Prostate gland (tissue), 2 donors: Measurements from ENCODE around the gene DNAJB13. TPM values are rescaled to one million over a fixed set of nuclear protein-coding genes. Genes with fewer than 3 reads are reported as not detected.

Experiments used
- DNase-seq: peaks from one replicate; pipeline ENCODE4 v3.0.0-alpha.2; 2019; ENCODE audit warnings: low spot score
- H3K27ac ChIP-seq, 2 donors: fragments of 200-600 bp; sonication (generic); 2 replicates each; pipeline ENCODE4 v1.5.1; 2017 to 2019
- H3K27me3 ChIP-seq: fragments of 200-600 bp; sonication (generic); replicated peaks from 2 replicates; pipeline ENCODE4 v1.5.1; 2019; ENCODE audit not compliant: insufficient read depth
- H3K36me3 ChIP-seq, 2 donors: fragments of 200-600 bp; sonication (generic); 1 replicate in 1 of 2; 2 replicates in 1 of 2; pipeline versions ENCODE4 v1.5.1 to v1.8.1; 2017 to 2019
- H3K4me1 ChIP-seq: fragments of 200-600 bp; sonication (generic); replicated peaks from 2 replicates; pipeline ENCODE4 v1.5.1; 2019
- H3K4me3 ChIP-seq, 2 donors: fragments of 200-600 bp; sonication (generic); 2 replicates each; pipeline ENCODE4 v1.5.1; 2017 to 2019
- H3K9me3 ChIP-seq: fragments of 200-600 bp; sonication (generic); 2 replicates; pipeline ENCODE4 v1.5.1; 2017
- POLR2A ChIP-seq: fragments of 450-650 bp; IDR thresholded peaks from one replicate; pipeline ENCODE4 v1.6.1; 2016; ENCODE audit warnings: antibody characterized with exemption, mild to moderate bottlenecking
- POLR2AphosphoS5 ChIP-seq: sonication (generic); formaldehyde crosslinking; IDR thresholded peaks from one replicate; pipeline ENCODE4 v1.6.1; 2017; ENCODE audit warnings: antibody characterized with exemption
- WGBS: methylation state at CpG from one replicate; pipeline ENCODE4 v1.1.5; 2018; 5-methylcytosine and 5-hydroxymethylcytosine counted together
- intact Hi-C: fragments of 100-400 bp; cut with DNase I; formaldehyde crosslinking; loops from one replicate; pipeline ENCODE4 v1.14.2; 2022
- total RNA-seq, 2 donors: library from RNA; depleted of rRNA; stranded (reverse); fragments of >200 nt; gene quantifications; one replicate each; pipeline ENCODE4 v1.1.0, GENCODE V29; 2016
- TF ChIP-seq, protein P1 (sequence below), 4 experiments: fragments of 200-600 bp in 2 of 4; fragments of 450-650 bp in 2 of 4; sonication (generic) in 2 of 4; IDR thresholded peaks; 1 replicate in 3 of 4; 2 replicates in 1 of 4; pipeline ENCODE4 v1.5.1; 2016 to 2019; ENCODE audit warnings: antibody characterized with exemption in 4 of 4, mild to moderate bottlenecking in 2 of 4, moderate library complexity in 2 of 4

Gene DNAJB13
- total RNA-seq, 2 donors from 2014 or later, result 0.59 to 1.9 TPM

DNA sequence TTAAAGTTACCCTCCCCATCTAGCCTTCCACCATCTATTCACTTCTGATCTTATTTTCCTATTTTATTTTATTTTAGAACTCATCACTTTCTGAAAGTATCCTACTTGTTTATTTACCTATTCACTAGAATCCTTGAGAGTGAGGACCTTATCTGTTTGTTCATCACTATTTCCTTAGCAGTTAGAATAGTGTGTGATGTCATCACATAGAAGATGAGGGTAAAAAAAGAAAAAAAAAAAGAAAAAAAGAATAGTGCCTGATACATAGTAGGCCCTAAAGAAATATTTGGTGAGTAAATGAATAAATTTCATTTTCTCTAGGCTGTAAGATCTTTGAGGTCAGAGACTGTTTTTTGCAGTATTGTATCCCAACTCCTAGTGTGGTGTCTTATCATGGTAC lies 37.4 kb upstream of the DNAJB13 start:
- H3K27me3 ChIP-seq, result no peaks in the 10 kb centered on the region
- TF ChIP-seq, protein P1, sequence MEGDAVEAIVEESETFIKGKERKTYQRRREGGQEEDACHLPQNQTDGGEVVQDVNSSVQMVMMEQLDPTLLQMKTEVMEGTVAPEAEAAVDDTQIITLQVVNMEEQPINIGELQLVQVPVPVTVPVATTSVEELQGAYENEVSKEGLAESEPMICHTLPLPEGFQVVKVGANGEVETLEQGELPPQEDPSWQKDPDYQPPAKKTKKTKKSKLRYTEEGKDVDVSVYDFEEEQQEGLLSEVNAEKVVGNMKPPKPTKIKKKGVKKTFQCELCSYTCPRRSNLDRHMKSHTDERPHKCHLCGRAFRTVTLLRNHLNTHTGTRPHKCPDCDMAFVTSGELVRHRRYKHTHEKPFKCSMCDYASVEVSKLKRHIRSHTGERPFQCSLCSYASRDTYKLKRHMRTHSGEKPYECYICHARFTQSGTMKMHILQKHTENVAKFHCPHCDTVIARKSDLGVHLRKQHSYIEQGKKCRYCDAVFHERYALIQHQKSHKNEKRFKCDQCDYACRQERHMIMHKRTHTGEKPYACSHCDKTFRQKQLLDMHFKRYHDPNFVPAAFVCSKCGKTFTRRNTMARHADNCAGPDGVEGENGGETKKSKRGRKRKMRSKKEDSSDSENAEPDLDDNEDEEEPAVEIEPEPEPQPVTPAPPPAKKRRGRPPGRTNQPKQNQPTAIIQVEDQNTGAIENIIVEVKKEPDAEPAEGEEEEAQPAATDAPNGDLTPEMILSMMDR (IDR thresholded peaks at IDR 0.05), result no peak
- no peak for TF ChIP-seq POLR2AphosphoS5
- TF ChIP-seq POLR2A, result no peak
- DNase-seq, result no peak
- H3K4me3 ChIP-seq, result no peak overlapping the region
- H3K9me3 ChIP-seq, result no peaks in the 10 kb centered on the region
- H3K27ac ChIP-seq, result no peak overlapping the region
- H3K4me1 ChIP-seq, result no peaks in the 10 kb centered on the region
- peaks cover 0 to 5% of the 10 kb centered on the region in 2 donors for H3K36me3 ChIP-seq
- intact Hi-C loops, result no loop called here

DNA sequence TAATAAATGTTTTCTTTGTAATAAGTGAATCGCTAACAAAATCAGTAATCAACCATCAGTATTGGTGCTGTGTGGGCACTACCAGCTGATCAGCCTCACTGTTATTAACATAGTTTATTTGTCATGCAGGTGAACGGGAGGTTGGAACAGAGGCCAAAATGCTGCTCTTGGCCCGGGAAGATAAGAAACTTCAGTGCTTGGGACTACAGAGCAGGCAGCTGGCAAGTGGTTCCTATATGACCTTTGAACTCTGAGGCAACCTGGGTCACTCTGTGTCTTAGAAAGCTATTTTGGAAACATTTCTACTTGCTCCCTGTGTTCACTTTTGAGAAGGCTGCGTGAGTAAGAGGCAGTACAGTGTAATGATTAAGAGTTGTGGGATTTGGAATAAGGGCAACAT lies 36.5 kb upstream of the DNAJB13 start:
- TF ChIP-seq POLR2AphosphoS5 (no peak), POLR2A (no peak)
- TF ChIP-seq, protein P1 (IDR thresholded peaks at IDR 0.05), result no peak
- DNase-seq, result no peak
- 95% methylated on average over 4 of the region's 4 CpGs for WGBS
- Histone ChIP-seq H3K4me1 (no peaks in the 10 kb centered on the region), H3K27me3 (no peaks in the 10 kb centered on the region), H3K27ac (no peak overlapping the region), H3K36me3 (peaks cover 1 to 5% of the 10 kb centered on the region in 2 donors), H3K9me3 (no peaks in the 10 kb centered on the region), H3K4me3 (no peak overlapping the region)
- intact Hi-C loops, result no loop called here

- H3K4me3 ChIP-seq, result no peak overlapping the region
- intact Hi-C loops, result no loop called here
- 36% methylated on average over 1 of the region's 1 CpG for WGBS
- DNase-seq, result no peak
- no peak overlapping the region for H3K27ac ChIP-seq
- no peaks in the 10 kb centered on the region for H3K27me3 ChIP-seq
- H3K36me3 ChIP-seq, result peaks cover 4 to 5% of the 10 kb centered on the region in 2 donors
- peak; percentile 31 for TF ChIP-seq POLR2AphosphoS5
- no peak for TF ChIP-seq POLR2A
- TF ChIP-seq, protein P1 (IDR thresholded peaks at IDR 0.05), result no peak
- H3K9me3 ChIP-seq, result no peaks in the 10 kb centered on the region
- no peaks in the 10 kb centered on the region for H3K4me1 ChIP-seq
Measured at GRCh38 chr11:73916435-73916834, 34.4 kb upstream of the DNAJB13 start.

DNA sequence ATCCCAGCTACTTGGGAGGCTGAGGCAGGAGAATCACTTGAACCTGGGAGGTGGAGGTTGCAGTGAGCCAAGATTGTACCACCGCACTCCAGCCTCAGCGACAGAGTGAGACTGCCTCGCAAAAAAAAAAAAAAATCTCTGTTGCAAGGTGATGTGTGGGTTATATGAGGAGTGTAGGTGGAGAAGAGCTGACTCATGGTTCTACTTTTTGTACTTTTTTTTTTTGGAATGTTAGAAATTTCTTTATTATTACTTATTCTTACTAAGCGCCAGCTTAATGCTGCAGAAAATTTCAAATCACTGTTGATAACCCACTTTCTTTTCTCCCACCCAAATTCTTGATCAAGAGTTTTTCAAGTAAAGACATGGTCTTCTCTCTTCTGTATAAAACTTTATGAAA lies 29.6 kb upstream of the DNAJB13 start:
- TF ChIP-seq, protein P1 (IDR thresholded peaks at IDR 0.05), result no peak
- TF ChIP-seq POLR2A (no peak), POLR2AphosphoS5 (no peak)
- Histone ChIP-seq H3K9me3 (no peaks in the 10 kb centered on the region), H3K36me3 (peaks cover 0 to 4% of the 10 kb centered on the region in 2 donors), H3K27me3 (no peaks in the 10 kb centered on the region), H3K27ac (no peak overlapping the region), H3K4me1 (no peaks in the 10 kb centered on the region), H3K4me3 (no peak overlapping the region)
- intact Hi-C loops, result no loop called here
- DNase-seq, result no peak
- WGBS, result 97% methylated on average over 4 of the region's 4 CpGs

DNA sequence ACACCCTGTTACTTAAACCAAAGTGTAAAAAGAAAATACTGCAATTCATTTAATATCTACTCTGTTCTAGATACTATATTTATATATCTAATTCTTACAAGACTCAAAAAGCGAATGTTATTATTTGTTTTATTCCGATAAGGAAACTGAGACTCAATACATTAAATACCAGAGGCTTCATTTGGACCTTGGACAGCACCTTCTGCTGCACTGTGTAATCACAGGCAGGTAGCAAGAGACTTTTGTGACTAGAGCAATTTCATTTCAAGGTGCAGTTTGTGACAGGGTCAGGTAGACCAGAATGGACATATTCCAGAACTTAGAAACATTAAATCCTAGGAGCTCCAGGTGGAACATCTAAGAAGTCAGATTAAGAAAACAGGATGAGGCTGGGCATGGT lies 21.4 kb upstream of the DNAJB13 start:
- Histone ChIP-seq H3K27me3 (no peaks in the 10 kb centered on the region), H3K36me3 (peaks cover 0 to 6% of the 10 kb centered on the region in 2 donors), H3K27ac (no peak overlapping the region), H3K4me3 (no peak overlapping the region), H3K4me1 (no peaks in the 10 kb centered on the region), H3K9me3 (no peaks in the 10 kb centered on the region)
- DNase-seq, result no peak
- 95% methylated on average over 2 of the region's 2 CpGs for WGBS
- TF ChIP-seq, protein P1 (IDR thresholded peaks at IDR 0.05), result no peak
- no peak for TF ChIP-seq POLR2A
- intact Hi-C loops, result no loop called here
